GM18526 (cell line): ENCODE measurements around the gene LHFPL5.

Source experiments
- POLR2A ChIP-seq: IDR thresholded peaks from 3 replicates; pipeline ENCODE4 v1.6.1; 2011; ENCODE audit not compliant: insufficient read length; ENCODE audit errors: extremely low read depth

LHFPL5 gene

DNA sequence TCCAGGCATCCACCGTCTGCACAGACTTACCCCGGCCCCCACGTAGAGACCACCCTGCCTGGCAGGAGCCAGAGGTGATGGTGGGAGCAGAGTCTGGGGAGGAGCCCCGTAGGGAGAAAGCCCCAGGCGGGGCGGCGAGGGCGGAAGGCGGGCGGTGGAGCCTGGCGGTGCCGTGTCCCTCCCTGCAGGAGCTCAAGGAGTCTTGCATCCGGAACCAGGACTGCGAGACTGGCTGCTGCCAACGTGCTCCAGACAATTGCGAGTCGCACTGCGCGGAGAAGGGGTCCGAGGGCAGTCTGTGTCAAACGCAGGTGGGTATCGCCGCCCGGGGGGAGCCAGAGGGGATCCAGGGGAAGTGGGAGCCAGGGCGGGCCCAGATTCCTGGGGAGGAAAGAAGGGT, 18.3 kb upstream of the LHFPL5 start:
- no peak for TF ChIP-seq POLR2A

DNA sequence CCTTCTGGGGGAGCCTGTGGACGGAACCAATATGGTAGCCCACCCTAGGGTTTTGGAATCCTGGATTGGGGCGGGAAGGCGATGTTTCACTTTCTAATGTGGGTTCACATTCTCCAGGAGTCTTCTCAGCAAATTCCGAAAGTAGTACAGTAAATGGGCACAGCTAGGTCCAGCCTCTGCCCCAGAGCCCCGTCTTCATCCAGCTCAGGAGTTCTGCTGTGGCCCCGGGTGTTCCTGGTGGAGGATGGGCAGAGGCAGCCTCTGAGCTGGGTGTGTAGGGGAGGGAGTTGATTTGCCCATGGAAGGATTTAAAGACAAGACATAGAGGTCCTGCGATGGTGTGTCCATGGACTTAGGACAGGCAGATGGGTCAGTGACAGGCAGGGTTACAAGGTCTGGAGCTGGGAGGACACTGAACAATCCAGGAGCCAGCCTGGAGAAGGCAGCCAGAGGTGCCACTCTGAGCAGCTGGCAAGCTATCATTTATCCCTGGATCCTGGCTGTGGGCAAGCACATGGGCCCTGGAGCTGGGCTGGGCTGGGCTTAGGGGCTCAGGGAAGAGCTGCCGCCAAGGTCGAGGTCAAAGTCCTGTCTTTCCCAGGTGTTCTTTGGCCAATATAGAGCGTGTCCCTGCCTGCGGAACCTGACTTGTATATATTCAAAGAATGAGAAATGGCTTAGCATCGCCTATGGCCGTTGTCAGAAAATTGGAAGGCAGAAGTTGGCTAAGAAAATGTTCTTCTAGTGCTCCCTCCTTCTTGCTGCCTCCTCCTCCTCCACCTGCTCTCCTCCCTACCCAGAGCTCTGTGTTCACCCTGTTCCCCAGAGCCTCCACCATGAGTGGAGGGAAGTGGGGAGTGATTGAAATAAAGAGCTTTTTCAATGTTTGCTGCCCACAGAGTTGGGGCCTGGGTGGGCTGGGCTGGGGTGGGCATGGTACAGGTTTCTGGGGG, 17.6 kb upstream of the LHFPL5 start:
- no peak for TF ChIP-seq POLR2A

DNA sequence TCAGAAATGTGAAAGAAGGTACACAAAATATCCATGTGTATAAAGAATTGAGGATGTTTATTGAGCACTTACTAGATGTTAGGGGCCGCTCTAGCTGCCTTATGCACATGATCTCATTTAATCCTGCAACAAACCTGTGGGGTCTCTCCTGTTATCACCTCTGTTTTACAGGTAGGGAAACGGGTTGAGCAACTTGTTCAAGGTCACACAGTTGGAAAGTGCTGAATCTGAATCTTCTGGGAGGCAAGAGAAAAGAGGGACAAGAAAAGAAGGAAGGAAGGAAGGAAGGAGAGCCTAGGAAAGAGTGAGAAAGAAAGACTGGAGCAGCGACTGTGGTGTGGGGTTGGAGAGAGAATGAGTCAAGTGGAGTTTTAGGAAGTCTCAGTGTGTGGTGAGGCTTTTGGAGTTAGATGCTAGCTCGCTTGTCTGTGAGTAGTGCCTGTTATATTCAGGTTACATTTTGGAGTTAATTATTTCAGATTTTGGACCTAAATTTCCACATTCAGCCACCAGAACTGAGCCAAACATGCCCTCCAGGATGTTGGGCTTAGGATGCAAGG, 16.6 kb upstream of the LHFPL5 start:
- no peak for TF ChIP-seq POLR2A

DNA sequence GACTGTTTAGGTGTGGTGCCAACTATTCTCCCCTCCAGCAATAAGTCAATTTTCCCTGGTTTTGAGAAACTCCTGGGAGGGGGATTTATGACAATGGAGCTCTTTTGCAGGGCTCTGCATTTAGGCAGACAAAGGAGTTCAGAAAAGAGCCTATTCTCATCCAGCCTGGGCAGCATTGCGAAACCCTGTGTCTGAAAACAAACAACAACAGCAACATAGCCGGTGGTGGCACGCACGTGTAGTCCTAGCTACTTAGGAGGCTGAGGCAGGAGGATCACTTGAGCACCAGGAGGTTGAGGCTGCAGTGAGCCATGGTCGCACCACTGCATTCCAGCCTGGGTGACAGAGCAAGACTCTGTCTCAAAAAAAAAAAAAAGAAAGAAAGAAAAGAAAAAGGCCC, 14.5 kb upstream of the LHFPL5 start:
- TF ChIP-seq POLR2A: no peak

DNA sequence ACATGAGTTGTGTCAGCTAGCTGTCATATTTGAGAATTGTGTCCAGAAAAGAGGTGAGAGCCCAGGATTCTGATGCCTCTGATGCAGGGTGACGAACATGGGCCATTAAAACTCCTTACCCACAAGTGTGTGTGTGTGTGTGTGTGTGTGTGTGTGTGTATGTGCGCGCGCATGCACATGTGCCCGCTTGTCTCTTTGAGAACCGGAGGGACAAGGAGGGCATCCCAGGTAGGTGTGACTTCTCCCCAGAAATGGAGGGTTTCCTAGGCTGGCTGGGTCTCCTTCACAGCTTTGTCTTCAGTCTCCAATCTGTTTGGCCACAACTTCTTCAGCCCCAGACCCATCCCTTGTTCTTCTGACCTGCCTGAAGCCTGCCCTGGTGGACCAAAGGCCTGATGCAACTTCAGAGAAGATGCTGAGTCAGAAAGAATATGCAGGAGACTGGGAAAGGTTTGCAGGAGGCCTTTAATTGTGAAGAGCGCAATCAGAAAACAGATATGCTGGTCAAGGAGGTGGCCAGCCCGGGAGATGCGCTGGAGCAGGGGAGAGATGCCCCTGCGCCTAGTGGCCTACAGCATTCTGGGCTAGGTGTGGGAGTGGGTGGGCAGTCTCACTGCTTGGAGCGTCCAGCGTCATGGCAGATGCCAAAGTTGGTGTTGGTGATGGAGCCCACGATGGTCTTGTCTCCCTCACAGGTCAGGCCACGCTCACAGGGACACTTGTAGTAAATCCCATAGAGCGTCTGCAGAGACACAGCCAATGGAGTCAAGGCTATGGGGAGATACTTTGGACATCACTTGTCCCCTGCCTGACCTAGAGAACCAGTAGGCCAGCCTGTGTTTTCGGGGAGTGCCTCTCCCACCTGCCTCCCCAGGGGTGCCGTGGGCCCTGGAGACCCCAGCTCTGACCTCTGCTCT, 10.4 kb upstream of the LHFPL5 start:
- no peak for TF ChIP-seq POLR2A

DNA sequence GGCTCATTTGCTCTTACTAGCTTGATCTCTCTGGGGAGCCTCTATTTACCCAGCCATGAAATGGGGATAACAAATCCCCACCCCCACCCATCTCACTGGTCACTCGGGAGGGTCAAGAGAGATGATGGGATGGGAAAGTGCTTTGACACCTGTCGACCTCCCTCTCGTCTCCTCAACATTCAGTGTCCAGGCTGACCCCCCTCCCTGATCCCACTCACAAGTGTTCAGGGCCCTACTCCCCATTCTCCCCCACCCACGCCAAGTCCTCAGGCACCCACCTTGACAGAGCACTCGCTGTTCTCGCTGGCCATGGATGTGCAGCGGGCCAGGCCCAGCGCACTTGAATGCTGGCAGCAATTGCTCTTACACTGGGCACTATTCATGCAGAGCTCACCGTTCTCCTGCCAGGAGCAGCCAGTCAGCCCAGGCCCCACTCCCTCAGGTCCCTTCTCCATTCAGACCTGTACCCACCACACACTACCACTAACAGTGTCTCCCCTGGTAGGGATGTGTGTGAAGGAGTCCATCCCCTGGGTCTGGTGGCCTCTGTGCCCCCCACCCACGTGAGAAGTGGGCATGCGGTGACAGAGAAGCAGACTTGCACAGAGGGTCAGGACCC, 9.6 kb upstream of the LHFPL5 start:
- TF ChIP-seq POLR2A: no peak

DNA sequence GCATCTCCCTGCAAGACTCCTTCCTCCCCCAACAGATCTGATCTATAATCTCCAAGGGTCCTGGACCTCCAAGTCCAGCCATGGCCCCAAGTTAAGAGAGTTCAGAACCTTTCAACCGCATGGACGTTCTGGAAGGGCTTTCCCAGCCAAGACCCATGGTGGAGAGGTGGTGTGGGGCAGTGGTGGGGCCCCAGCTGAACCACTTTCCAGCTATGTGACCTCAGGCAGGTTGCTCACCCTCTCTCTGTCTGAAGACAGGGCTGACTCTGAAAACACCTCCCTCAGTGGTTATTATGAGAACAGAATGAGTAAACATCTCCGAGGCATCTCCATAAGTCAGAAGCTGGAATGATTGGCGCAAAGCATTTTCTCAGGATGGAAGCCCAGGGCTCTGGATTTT, 8.9 kb upstream of the LHFPL5 start:
- no peak for TF ChIP-seq POLR2A

DNA sequence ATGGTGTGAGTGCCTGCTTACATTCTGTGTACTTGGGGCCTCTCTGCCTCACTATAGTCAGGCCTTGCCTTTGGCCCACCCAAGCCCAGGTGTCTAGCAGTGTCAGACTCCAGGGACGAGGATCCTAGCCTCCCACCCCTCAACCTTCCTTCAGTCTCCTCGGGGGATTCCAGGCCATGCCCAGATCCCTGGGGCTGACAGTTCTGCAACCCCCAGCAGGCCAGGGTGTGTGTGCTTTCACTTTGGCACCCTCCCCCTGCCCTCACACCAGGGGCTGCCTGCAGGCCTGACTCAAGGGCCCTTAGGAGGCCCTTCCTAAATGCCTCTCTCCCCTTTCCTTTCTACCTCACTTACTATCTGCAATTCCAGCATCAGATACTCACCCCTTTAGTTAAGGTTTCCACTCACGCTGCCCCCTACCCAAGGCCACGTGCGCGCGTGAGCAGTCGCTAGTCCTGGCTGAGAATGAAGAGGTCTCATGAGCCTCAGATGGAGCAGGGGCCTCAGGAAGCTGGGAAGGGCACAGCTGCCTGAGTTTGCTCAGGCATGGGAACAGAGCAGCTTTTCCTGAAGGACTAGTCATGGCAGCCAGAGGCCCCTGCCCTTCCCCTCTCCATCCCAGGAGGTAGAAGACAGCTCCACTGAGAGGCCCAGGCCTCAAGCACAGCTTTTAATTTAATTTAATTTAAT, 7.2 kb upstream of the LHFPL5 start:
- no peak for TF ChIP-seq POLR2A

DNA sequence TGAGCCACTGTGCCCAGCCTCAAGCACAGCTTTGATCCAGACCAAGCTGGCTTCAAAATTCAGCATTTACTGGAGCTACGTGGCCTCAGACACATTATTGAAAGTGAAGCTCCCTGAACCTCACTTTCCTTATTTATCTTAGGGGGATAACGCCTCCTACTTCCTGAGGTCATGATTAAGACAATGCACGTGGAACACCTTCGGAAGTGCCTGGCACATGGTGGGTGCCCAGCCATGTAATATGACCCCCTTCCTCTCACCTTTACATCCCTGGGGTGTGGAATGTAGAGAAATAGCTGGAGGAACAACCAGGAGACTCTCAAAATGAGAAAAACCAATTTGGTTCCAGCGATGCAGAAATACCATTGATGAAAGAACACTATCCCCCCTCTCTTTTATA, 6.4 kb upstream of the LHFPL5 start:
- no peak for TF ChIP-seq POLR2A

DNA sequence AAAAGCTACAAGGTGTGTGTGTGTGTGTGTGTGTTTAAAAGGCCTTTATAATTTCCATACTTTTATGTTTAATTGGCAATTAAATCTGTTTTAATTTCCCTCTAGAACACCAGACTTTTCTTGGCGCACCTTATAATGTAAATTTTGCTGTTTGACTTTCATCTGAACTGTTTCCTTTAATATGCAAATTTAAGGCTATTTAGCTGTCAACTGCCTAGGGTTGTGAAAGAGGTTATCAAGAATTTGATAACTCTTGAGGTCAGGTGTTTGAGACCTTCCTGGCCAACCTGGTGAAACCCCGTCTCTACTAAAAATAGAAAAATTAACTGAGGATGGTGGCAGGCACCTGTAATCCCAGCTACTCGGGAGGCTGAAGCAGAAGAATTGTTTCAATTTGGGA, 4.0 kb upstream of the LHFPL5 start:
- TF ChIP-seq POLR2A: no peak

DNA sequence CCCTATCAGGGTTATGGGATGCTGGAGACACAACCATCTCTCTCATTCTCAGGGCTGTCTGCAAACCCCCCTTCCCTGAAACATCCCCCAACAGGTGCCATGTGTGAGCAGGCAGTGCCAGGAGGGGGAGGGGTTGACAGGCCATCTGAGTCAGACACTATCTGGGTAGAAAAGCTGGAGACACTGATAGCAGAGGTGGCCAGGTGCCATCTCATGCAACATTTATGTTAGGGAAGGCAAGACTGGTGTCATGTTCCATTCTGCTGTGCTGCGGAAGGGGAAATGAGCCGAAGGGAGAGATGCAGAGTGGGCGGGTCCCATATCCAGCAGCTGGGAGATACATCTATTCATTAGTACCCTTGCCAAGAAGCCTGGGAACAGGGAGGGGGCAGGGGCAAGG, 3.5 kb downstream of the LHFPL5 start:
- no peak for TF ChIP-seq POLR2A

DNA sequence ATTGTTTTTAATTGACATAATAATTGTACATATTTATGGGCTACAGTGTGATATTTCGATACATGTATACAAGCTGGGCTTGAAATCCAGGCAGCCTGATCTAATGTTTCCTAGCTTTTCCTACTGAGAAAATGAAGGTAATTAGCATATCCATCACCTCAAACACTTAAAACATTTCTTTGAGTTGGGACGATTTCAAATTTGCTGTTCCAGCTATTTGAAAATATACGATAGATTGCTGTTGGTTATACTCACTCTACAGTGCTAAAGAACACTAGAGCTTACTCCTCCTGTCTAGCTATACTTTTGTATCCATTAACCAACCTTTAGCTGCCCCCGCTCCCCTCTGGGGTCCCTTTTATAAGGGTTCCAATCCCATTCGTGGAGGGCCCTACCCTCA, 4.7 kb downstream of the LHFPL5 start:
- no peak for TF ChIP-seq POLR2A

DNA sequence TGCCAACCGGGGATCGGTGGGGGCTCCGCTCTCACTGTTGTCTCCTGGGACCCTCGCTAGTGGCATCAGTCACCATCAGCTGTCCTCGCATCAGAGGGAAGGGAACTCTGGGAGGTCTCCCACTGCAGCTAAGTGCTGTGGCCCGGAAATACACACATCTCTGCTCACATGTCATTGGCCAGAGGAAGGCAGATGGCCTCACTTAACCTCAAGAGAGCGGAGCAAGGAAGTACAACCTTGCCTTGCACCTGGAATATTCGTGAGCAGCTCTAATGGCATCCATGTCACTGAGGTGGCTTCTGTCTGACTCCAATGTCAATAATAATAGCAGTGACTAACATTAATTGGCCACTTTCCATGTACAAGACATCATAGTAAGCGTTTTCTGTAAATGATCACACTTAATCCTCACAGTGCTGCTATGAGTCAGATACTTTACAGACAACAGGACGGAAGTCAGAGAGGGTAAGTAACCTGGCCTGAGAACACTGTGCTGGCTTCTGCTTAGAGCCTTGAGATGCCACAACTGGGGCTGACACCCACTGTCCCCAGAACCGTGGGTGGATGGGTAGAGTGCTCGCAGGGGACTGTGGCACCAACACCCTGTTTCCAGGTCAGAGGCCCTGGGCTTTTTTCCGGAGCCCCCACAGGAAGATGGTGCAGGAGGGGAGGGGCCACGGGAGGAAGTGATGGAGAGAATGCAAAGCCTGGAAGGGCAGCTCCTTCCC, 6.0 kb downstream of the LHFPL5 start:
- no peak for TF ChIP-seq POLR2A

DNA sequence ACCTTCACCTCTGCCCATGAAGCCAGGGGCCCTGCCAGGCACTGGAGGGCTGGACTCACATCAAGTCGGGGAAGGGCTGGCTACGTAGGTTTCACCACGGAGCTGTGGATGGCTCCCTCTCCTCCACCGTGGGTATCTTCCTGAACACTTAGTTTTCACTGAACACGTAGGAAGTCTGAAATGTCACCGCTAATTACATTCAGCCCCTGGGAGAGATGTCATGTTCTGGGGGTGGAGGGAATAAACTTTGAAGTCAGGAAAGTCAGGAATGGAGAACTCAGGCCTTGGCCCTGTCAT, 6.5 kb downstream of the LHFPL5 start:
- TF ChIP-seq POLR2A: no peak
